Measurements from ENCODE around the gene CABP7.

The CABP7 gene

DNA sequence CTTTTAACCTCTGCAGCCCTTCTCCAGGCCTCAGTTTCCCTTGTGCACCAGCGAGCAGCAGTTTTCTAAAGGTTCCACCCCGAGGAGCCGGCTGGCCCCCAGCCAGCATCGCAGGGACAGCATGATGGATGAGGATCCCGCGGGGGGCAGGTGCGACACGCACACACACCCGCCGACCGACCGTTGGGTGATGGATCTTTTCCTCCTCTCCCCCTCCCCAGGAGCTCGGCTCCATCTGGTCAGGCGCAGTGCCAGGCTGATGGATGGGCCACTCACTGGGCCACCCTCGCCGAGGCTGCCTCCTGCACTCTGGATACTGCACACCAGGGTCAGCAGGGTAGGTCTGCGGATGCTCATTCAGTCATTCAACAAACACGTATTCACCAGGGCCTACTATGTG, 12.8 kb upstream of the CABP7 start:
- TF ChIP-seq, protein P1, sequence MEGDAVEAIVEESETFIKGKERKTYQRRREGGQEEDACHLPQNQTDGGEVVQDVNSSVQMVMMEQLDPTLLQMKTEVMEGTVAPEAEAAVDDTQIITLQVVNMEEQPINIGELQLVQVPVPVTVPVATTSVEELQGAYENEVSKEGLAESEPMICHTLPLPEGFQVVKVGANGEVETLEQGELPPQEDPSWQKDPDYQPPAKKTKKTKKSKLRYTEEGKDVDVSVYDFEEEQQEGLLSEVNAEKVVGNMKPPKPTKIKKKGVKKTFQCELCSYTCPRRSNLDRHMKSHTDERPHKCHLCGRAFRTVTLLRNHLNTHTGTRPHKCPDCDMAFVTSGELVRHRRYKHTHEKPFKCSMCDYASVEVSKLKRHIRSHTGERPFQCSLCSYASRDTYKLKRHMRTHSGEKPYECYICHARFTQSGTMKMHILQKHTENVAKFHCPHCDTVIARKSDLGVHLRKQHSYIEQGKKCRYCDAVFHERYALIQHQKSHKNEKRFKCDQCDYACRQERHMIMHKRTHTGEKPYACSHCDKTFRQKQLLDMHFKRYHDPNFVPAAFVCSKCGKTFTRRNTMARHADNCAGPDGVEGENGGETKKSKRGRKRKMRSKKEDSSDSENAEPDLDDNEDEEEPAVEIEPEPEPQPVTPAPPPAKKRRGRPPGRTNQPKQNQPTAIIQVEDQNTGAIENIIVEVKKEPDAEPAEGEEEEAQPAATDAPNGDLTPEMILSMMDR (IDR thresholded peaks at IDR 0.05; ENCODE audit: low read depth, low read length, missing control alignments) = no peak
- no peak for DNase-seq (ENCODE audit: low read depth)

DNA sequence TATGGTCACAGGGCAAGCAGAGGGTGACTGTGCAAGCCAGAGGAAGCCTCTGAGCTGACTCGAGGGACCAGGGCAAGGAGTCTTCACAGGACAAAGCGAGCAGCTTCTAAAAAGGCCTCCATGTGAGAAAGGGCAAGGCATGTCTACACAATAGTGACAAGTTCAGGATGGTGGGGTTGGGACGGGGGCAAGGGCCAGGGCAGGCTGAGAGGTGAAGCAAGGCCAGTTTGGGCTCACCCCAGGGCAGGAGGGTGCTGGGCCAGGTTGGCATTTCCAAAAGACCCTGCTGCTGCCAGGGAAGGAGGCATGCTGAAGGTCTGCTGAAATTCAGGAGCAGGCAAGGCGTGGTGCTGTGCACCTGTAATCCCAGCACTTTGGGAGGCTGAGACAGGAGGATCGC, 12.3 kb upstream of the CABP7 start:
- H3K4me3 ChIP-seq (ENCODE audit: low read depth, low read length) = no peak overlapping the region
- DNase-seq (ENCODE audit: low read depth) = no peak
- TF ChIP-seq, protein P1 (IDR thresholded peaks at IDR 0.05; ENCODE audit: low read depth, low read length, missing control alignments) = no peak

More for the DNA sequence above, 12.8 kb upstream of the CABP7 start:
- H3K4me3 ChIP-seq (ENCODE audit: low read depth, low read length) = no peak overlapping the region

DNA sequence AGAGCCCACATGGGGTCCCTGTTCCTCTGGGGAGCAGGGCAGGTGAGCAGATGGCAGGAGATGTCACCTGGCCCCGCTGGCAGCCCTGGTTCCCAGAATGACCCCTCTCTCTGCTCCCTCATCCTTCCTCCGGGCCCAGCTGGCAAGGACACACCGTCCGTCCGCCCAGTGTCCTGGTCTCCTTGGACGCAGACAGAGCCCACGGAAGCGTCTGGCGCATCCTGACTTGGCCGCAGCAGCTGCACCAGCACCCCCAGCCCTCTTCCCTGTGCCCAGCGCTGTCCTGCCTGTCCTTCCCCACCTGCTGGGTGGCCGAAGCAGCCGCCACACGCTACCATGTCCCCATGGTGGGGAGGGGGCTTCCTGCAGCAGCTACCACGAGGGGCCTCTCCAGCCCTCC, 9.6 kb upstream of the CABP7 start:
- DNase-seq (ENCODE audit: low read depth) = no peak
- no peak overlapping the region for H3K4me3 ChIP-seq (ENCODE audit: low read depth, low read length)
- TF ChIP-seq, protein P1 (IDR thresholded peaks at IDR 0.05; ENCODE audit: low read depth, low read length, missing control alignments) = no peak

DNA sequence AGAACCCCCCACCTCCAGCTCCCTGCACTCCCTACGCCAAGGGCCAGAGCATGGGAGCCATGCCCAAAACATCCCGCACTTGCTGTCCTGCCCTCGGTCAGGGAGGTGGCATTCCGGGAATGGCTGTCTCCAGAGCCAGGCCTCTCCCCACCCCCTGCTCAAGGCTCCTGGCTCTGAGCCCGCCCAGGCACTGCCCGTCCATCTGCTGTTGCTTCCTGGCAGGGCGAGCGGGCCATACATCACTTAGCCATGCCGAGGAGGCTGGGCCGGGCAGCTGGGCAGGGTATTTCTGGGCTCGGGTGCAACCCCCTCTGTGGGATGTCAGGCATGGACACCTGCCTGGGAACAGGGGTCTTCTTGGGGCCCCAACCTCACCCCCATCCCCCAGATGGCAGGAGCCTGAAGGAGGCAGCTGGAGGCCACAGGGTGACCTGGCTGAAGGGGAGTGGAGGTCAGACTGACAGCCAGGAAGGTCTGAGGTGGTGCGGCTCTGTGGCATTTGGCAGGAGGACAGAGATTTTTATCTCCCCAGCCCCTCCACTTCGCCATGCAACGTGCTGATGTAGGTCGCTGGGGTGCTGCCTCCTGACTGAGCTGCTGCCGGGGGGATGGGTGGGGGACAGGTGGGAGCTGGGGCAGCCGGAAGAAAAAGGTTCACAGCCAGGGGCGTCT, 8.7 kb upstream of the CABP7 start:
- no peak for DNase-seq (ENCODE audit: low read depth)
- TF ChIP-seq, protein P1 (IDR thresholded peaks at IDR 0.05; ENCODE audit: low read depth, low read length, missing control alignments) = no peak
- H3K4me3 ChIP-seq (ENCODE audit: low read depth, low read length) = no peak overlapping the region

DNA sequence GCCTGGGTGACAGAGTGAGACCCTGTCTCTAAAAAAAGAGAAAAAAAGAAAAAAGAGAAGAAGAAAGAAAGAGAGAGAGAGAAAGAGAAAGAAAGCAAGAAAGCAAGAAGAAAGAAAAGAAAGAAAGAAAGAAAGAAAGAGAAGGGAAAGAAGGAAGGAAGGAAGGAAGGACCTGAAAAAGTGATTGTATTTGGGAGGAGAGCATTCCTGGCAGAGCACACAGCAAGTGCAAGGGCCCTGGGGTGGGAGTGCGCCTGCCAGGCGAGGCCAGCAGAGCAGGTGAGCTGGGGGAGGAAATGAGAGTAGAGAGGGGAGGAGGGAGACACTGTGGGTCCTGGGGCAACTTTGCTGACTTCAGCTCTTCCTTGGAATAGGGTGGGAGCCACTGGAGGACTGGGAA, 7.7 kb upstream of the CABP7 start:
- TF ChIP-seq, protein P1 (IDR thresholded peaks at IDR 0.05; ENCODE audit: low read depth, low read length, missing control alignments) = no peak
- no peak overlapping the region for H3K4me3 ChIP-seq (ENCODE audit: low read depth, low read length)
- no peak for DNase-seq (ENCODE audit: low read depth)

DNA sequence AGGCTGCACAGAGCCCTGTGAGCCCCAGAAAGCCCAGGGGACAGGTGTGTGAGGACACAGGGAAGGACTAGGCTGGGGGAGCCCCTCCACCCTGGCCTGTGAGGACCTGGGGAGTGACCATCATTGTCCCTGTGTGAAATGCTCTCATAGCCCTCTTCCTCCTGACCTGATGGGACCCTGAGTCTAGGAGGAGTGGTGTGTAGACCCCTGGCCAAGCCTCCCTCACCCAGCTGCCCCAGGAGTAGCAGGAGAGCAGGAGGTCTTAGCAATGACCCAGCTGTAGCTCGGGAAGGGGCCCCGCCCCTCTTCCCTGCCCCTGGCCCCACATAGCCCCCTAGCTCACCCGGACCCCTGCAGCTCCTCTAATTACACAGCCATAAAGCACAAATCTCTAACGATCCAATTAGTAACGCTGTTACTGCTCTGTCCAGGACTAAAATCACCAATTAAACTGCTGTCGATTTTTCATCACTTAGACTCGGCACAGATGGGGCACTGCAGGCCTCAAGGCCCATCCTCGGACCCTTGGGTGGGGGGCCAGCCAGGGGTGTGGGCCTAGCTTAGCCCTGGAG, 6.6 kb upstream of the CABP7 start:
- no peak for DNase-seq (ENCODE audit: low read depth)

More for the DNA sequence above, 6.6 kb upstream of the CABP7 start:
- TF ChIP-seq, protein P1 (IDR thresholded peaks at IDR 0.05; ENCODE audit: low read depth, low read length, missing control alignments) = no peak
- no peak overlapping the region for H3K4me3 ChIP-seq (ENCODE audit: low read depth, low read length)
